A549 (cell line): ENCODE results near the gene B3GALT4. TPM values are rescaled to one million over a fixed set of nuclear protein-coding genes. Genes with fewer than 3 reads are reported as not detected.

Experiments used
- ATAC-seq, 2 experiments: fragments of 200-7000 bp in 1 of 2; fragments of >200 bp in 1 of 2; cut with Nextera tagmentation in 1 of 2; cut with Tn5 transposase in 1 of 2; 3 replicates each; pipeline versions ENCODE4 v1.8.0 to v1.9.1; 2018 to 2020; ENCODE audit warnings: mild to moderate bottlenecking in 1 of 2, moderate library complexity in 1 of 2
- CTCF ChIA-PET: fragments of 300-600 bp; sonication (Branson Sonifier 250); formaldehyde crosslinking; extraction: SDS; loops from one replicate; lab custom pipeline; 2021; ENCODE audit warnings: antibody characterized with exemption, inconsistent platforms; lab: Yijun Ruan, JAX
- POLR2A ChIA-PET: fragments of 350-600 bp; formaldehyde crosslinking; extraction: SDS; loops from one replicate; lab custom pipeline; 2021; ENCODE audit warnings: antibody characterized with exemption, inconsistent platforms; lab: Yijun Ruan, JAX
- DNase-seq, 2 experiments: peaks; one replicate each; pipeline versions ENCODE4 v3.0.0 to v3.0.0-alpha.2; 2011 to 2016; ENCODE audit warnings: low read depth in 1 of 2, low spot score in 1 of 2
- FAIRE-seq: peaks from 2 replicates; lab custom pipeline; 2011; peaks lifted over from hg19 to GRCh38; lab: Jason Lieb, UNC
- H3K27ac ChIP-seq, 2 experiments: fragments of >200 bp; sonication (Bioruptor Twin); formaldehyde crosslinking; 3 replicates each; pipeline ENCODE4 v1.5.1; 2016 to 2017
- H3K4me1 ChIP-seq: fragments of >200 bp; sonication (Bioruptor Twin); formaldehyde crosslinking; 3 replicates; pipeline ENCODE4 v1.6.1; 2016
- H3K4me2 ChIP-seq: fragments of >200 bp; sonication (Bioruptor Twin); formaldehyde crosslinking; 3 replicates; pipeline ENCODE4 v1.6.1; 2016
- H3K4me3 ChIP-seq: fragments of >200 bp; sonication (Bioruptor Twin); formaldehyde crosslinking; 3 replicates; pipeline ENCODE4 v1.5.1; 2016
- H3K9me3 ChIP-seq: fragments of >200 bp; sonication (Bioruptor Twin); formaldehyde crosslinking; 3 replicates; pipeline ENCODE4 v1.6.1; 2016
- BHLHE40 ChIP-seq: IDR thresholded peaks from 2 replicates; pipeline ENCODE4 v1.6.1; 2012; ENCODE audit warnings: low read depth, low read length, inconsistent platforms
- CBX2 ChIP-seq: fragments of 200-600 bp; sonication (generic); IDR thresholded peaks from 2 replicates; pipeline ENCODE4 v1.6.1; 2016; ENCODE audit warnings: low read depth, mild to moderate bottlenecking, borderline replicate concordance
- CBX8 ChIP-seq: fragments of 200-600 bp; sonication (generic); IDR thresholded peaks from 2 replicates; pipeline ENCODE4 v1.6.1; 2016
- CEBPB ChIP-seq, 2 experiments: fragments of >200 bp in 1 of 2; sonication (Bioruptor Twin) in 1 of 2; formaldehyde crosslinking in 1 of 2; IDR thresholded peaks; 2 replicates each; pipeline ENCODE4 v1.6.1; 2012 to 2016
- CHD4 ChIP-seq: fragments of 200-600 bp; sonication (generic); IDR thresholded peaks from 2 replicates; pipeline ENCODE4 v1.6.1; 2016; ENCODE audit warnings: antibody characterized with exemption, mild to moderate bottlenecking, borderline replicate concordance
- ESRRA ChIP-seq: fragments of 150-350 bp; IDR thresholded peaks from 2 replicates; pipeline ENCODE4 v1.6.1; 2014; ENCODE audit warnings: mild to moderate bottlenecking, low read length, borderline replicate concordance
- FOSB ChIP-seq: fragments of 250-450 bp; sonication (Bioruptor Pico); IDR thresholded peaks from 2 replicates; pipeline ENCODE4 v1.5.0; 2020; ENCODE audit warnings: mild to moderate bottlenecking, moderate library complexity
- FOSL2 ChIP-seq, 2 experiments: fragments of 450-650 bp in 1 of 2; fragments of >200 bp in 1 of 2; sonication (Bioruptor Twin) in 1 of 2; formaldehyde crosslinking; IDR thresholded peaks; 2 replicates each; pipeline versions ENCODE4 v1.5.0 to v1.6.1; 2016 to 2020; ENCODE audit warnings: mild to moderate bottlenecking in 1 of 2, moderate library complexity in 1 of 2
- FOXS1 ChIP-seq: fragments of 250-450 bp; sonication (Bioruptor Pico); IDR thresholded peaks from 2 replicates; pipeline ENCODE4 v1.5.0; 2020; ENCODE audit warnings: mild to moderate bottlenecking, moderate library complexity
- GATA3 ChIP-seq: IDR thresholded peaks from 2 replicates; pipeline ENCODE4 v1.6.1; 2012; ENCODE audit warnings: borderline replicate concordance
- HEYL ChIP-seq: fragments of 250-450 bp; sonication (Bioruptor Pico); IDR thresholded peaks from 2 replicates; pipeline ENCODE4 v1.8.0; 2021; ENCODE audit warnings: mild to moderate bottlenecking, moderate library complexity
- HOXA7 ChIP-seq: fragments of 250-450 bp; sonication (Bioruptor Pico); IDR thresholded peaks from 2 replicates; pipeline ENCODE4 v1.5.0; 2020; ENCODE audit warnings: mild to moderate bottlenecking, moderate library complexity
- JUN ChIP-seq, 2 experiments: fragments of >200 bp; sonication (Bioruptor Twin); formaldehyde crosslinking; IDR thresholded peaks; 2 replicates in 1 of 2; 3 replicates in 1 of 2; pipeline ENCODE4 v1.6.1; 2016 to 2017
- JUNB ChIP-seq: fragments of >200 bp; sonication (Bioruptor Twin); formaldehyde crosslinking; IDR thresholded peaks from 2 replicates; pipeline ENCODE4 v1.6.1; 2016
- KDM1A ChIP-seq: fragments of 200-600 bp; sonication (generic); IDR thresholded peaks from 2 replicates; pipeline ENCODE4 v1.6.1; 2016; ENCODE audit warnings: low read depth, mild to moderate bottlenecking
- MAFK ChIP-seq: fragments of 450-650 bp; IDR thresholded peaks from 2 replicates; pipeline ENCODE4 v1.6.1; 2014; ENCODE audit not compliant: partially characterized antibody
- MAZ ChIP-seq: fragments of 150-350 bp; IDR thresholded peaks from 2 replicates; pipeline ENCODE4 v1.6.1; 2014; ENCODE audit warnings: antibody characterized with exemption, low read depth, low read length, borderline replicate concordance
- NPAS2 ChIP-seq: fragments of 250-450 bp; sonication (Bioruptor Pico); IDR thresholded peaks from 2 replicates; pipeline ENCODE4 v1.8.0; 2022; ENCODE audit warnings: mild to moderate bottlenecking, moderate library complexity, borderline replicate concordance
- NR3C1 ChIP-seq: fragments of >200 bp; sonication (Bioruptor Twin); formaldehyde crosslinking; IDR thresholded peaks from 3 replicates; pipeline ENCODE4 v1.6.1; 2017
- PHF8 ChIP-seq: fragments of 200-600 bp; sonication (generic); IDR thresholded peaks from 2 replicates; pipeline ENCODE4 v1.6.1; 2016; ENCODE audit warnings: low read depth, mild to moderate bottlenecking, antibody characterized with exemption, moderate library complexity, borderline replicate concordance
- POLR2AphosphoS2 ChIP-seq: conservative IDR thresholded peaks from 2 replicates; pipeline ENCODE4 v1.6.1; 2012; ENCODE audit warnings: low read length, improper control_type of control experiment, inconsistent platforms
- RARB ChIP-seq: fragments of 250-450 bp; sonication (Bioruptor Pico); IDR thresholded peaks from 2 replicates; pipeline ENCODE4 v1.8.0; 2021; ENCODE audit warnings: mild to moderate bottlenecking, moderate library complexity
- RCOR1 ChIP-seq: fragments of 150-350 bp; IDR thresholded peaks from 2 replicates; pipeline ENCODE4 v1.6.1; 2014; ENCODE audit warnings: antibody characterized with exemption, low read length, low read depth
- TP53 ChIP-seq: fragments of 250-450 bp; sonication (Bioruptor Pico); IDR thresholded peaks from 2 replicates; pipeline ENCODE4 v1.5.0; 2021; ENCODE audit warnings: mild to moderate bottlenecking, moderate library complexity
- USF2 ChIP-seq: fragments of 450-650 bp; IDR thresholded peaks from 2 replicates; pipeline ENCODE4 v1.6.1; 2014; ENCODE audit warnings: antibody characterized with exemption
- ZC3H11A ChIP-seq: fragments of 450-650 bp; IDR thresholded peaks from 2 replicates; pipeline ENCODE4 v1.6.1; 2014; ENCODE audit warnings: antibody characterized with exemption, mild to moderate bottlenecking
- ZFP36 ChIP-seq: fragments of 450-650 bp; IDR thresholded peaks from 2 replicates; pipeline ENCODE4 v1.6.1; 2014; ENCODE audit warnings: borderline replicate concordance; ENCODE audit not compliant: partially characterized antibody
- ZSCAN20 ChIP-seq: fragments of 250-450 bp; sonication (Bioruptor Pico); IDR thresholded peaks from 2 replicates; pipeline ENCODE4 v1.8.0; 2022; ENCODE audit warnings: mild to moderate bottlenecking, moderate library complexity
- WGBS: methylation state at CpG from one replicate; pipeline ENCODE4 v1.1.6; 2017; ENCODE audit errors: missing lambda C conversion rate; 5-methylcytosine and 5-hydroxymethylcytosine counted together
- polyA plus RNA-seq, 4 experiments: library from polyadenylated mRNA; depleted of rRNA in 3 of 4; stranded (reverse); fragments of >200 nt; fragmentation: RNase III in 1 of 4; extraction: RNeasy Plus Mini Kit Qiagen cat#74134 plus additional on column Dnase treatment in 1 of 4; gene quantifications; 2 replicates in 3 of 4; 3 replicates in 1 of 4; pipeline ENCODE4 v1.2.3, GENCODE V29; 2011 to 2017
- TF ChIP-seq, protein P1 (sequence below): IDR thresholded peaks from 2 replicates; pipeline ENCODE4 v1.6.1; 2012

The B3GALT4 gene
- polyA plus RNA-seq, 2 of the 4 experiments (the other 2 are of a cell fraction): 0.27 to 0.54 TPM

DNA sequence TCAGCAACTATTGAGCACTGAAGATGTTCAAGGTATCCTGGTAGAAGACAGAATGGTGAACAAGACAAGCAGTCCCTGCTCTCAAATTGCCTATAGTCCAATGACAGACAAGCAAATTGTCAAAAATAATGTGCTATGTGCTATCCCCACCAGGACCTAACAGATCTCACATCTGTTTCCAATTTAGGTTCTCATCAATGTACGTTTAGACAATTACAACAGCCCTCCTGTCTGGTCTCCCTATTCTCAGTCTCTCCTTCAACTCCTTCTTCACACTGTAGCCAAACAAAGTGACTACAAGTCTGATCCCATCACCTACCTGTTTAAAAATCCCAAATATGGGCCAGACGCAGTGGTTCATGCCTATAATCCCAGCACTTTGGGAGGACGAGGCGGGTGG, 29.4 kb downstream of the B3GALT4 start:
- 98% methylated on average over 4 of the region's 4 CpGs for WGBS
- TF ChIP-seq RARB (CRISPR knock-in tag) (no peak), BHLHE40 (no peak), FOSL2 (IDR thresholded peaks at IDR 0.05) (no peak), FOSL2 (CRISPR knock-in tag; IDR thresholded peaks at IDR 0.05) (no peak), ZSCAN20 (no peak), CEBPB (IDR thresholded peaks at IDR 0.05) (no peak), CBX8 (no peak), CHD4 (no peak), CBX2 (no peak), FOSB (no peak), NR3C1 (no peak), HOXA7 (CRISPR knock-in tag) (no peak), KDM1A (no peak), RCOR1 (no peak)
- FAIRE-seq (no peak), ATAC-seq (no peak), DNase-seq (no peak)
- Histone ChIP-seq H3K4me3 (no peak overlapping the region), H3K4me2 (no peak overlapping the region), H3K27ac (no peak overlapping the region), H3K9me3 (no peaks in the 10 kb centered on the region), H3K4me1 (no peaks in the 10 kb centered on the region)
- ChIA-PET CTCF (interaction anchor here (0.8 kb wide), 1 partner anchor 22 kb away, joined by 3 read pairs; no protein-coding TSS in a partner anchor), POLR2A (no interaction called here)

DNA sequence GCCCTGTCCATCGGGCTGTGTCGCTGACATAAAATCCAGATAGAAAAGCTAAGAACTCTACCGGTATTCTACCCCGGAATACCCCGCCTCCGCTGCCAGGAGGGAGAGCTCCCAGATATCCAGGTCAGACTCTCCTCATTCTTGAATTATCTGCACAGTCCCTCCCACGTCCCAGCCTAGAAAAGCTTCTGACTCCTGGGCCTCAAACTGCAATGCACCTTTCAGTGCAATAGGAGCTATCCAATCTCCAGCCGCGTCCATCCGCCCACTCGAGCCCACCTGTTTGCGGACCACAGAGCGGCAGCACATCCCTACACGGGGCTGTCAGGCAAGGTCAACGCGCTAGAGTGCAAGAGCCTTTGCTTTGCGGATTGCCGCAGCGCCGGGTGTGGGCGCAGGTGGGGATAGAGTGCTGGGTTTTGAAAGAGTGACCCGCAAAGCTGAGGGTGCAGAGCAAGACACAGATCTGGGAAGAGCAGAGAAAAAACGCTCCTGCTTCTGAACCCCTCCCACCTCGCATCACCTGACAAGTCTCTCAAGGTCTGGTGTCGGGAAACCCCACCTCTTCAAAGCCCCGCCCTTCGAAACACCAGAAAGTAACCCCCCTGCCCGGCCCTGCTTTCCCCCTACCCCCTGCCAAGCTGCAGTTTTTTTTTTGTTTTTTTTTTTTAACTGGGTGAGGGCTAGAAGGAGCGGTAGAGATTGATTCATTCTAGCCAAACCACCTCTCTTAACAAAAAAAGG, 35.6 kb downstream of the B3GALT4 start:
- H3K9me3 ChIP-seq: no peaks in the 10 kb centered on the region
- TF ChIP-seq MAZ (no peak), PHF8 (no peak), BHLHE40 (no peak), JUNB (no peak), USF2 (peak; percentile 61), JUN (IDR thresholded peaks at IDR 0.05) (no peak), CBX2 (no peak)
- TF ChIP-seq, all 56 proteins: peak for 1
- H3K27ac ChIP-seq: peak overlapping the region; percentile 93 to 97
- FAIRE-seq (no peak), ATAC-seq (peak; percentile 44 to 69; a peak in 5 of 6 replicates), DNase-seq (peak; percentile 79 to 85)
- CTCF ChIA-PET: interaction anchor here (0.9 to 6.0 kb wide), 4 partner anchors 12 to 34 kb away, joined by 3 to 40 read pairs (median 9); partner anchors contain the start of gene RGL2
- H3K4me1 ChIP-seq: peaks cover 25% of the 10 kb centered on the region
- POLR2A ChIA-PET: interaction anchor here (1.1 kb wide), 1 partner anchor 13 kb away, joined by 5 read pairs; no protein-coding TSS in a partner anchor
- WGBS: 20% methylated on average over 15 of the region's 29 CpGs
- peak overlapping the region; percentile 92 for H3K4me2 ChIP-seq
- peak overlapping the region; percentile 74 for H3K4me3 ChIP-seq

DNA sequence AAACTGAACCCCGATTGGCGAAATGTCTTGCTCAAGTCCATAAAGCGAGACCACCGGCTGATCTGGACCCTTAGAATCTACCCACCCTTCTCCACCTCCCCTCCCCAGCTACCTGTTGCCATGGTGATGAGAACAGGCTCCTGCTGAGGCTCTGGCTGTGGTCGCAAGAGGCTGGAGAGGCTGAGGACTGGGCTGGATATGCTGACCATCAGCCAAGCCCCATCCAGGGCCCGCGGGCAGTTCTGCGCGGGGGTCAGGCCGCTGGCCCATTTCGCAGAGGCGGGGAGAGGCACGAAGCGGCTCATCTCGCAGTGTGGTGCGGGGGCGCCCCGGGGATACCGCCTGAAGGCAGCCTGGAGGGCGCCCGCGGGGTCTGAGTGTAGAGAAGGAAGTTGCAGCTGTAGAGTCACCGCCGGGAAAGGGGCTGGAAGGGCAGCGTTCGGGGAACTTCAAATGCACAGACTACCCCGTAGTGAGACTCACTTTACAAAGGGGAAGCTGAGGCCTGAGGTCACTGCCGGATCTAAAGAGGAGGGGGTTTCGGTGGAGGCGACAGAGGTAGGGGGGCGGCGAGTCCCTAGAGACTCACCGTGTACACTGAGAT, 36.3 kb downstream of the B3GALT4 start:
- 3% methylated on average over 6 of the region's 33 CpGs for whole genome bisulfite sequencing
- peak in 1 of 2 experiments; percentile 16; a peak in 3 of 6 replicates for ATAC-seq
- FAIRE-seq: no peak
- Histone ChIP-seq H3K4me1 (peaks cover 25% of the 10 kb centered on the region), H3K9me3 (no peaks in the 10 kb centered on the region), H3K4me3 (peak overlapping the region; percentile 74), H3K4me2 (peak overlapping the region; percentile 92), H3K27ac (peak overlapping the region; percentile 93 to 97)
- ChIA-PET CTCF (interaction anchor here (0.9 to 6.0 kb wide), 4 partner anchors 13 to 35 kb away, joined by 3 to 40 read pairs (median 9); partner anchors contain the start of gene RGL2), POLR2A (interaction anchor here (1.1 kb wide), 1 partner anchor 13 kb away, joined by 5 read pairs; no protein-coding TSS in a partner anchor)
- TF ChIP-seq TP53 (CRISPR knock-in tag): no peak
- no peak for TF ChIP-seq MAFK
- no peak for TF ChIP-seq MAZ
- TF ChIP-seq HEYL (CRISPR knock-in tag): no peak
- TF ChIP-seq PHF8: no peak
- TF ChIP-seq FOXS1 (CRISPR knock-in tag): no peak
- TF ChIP-seq GATA3: no peak
- TF ChIP-seq CBX8: no peak
- TF ChIP-seq ESRRA: no peak
- TF ChIP-seq POLR2AphosphoS2: no peak
- TF ChIP-seq ZC3H11A: no peak
- TF ChIP-seq ZFP36: no peak
- TF ChIP-seq NPAS2 (CRISPR knock-in tag): no peak
- no peak for TF ChIP-seq FOSL2 (IDR thresholded peaks at IDR 0.05)
- TF ChIP-seq FOSL2 (CRISPR knock-in tag; IDR thresholded peaks at IDR 0.05): no peak
- TF ChIP-seq, protein P1, sequence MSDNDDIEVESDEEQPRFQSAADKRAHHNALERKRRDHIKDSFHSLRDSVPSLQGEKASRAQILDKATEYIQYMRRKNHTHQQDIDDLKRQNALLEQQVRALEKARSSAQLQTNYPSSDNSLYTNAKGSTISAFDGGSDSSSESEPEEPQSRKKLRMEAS: no peak
- DNase-seq: no peak
